GM18907 (cell line): ENCODE measurements around the gene CIT.

ENCODE experiments used
- ATAC-seq: cut with Tn5 transposase; IDR thresholded peaks from one replicate; pipeline ENCODE4 v1.9.1; 2021; ENCODE audit warnings: mild to moderate bottlenecking, moderate library complexity; ENCODE audit not compliant: unreplicated experiment

The CIT gene

GRCh38 chr12:119681728-119682638 lies 195.1 kb downstream of the CIT start:
- peak; percentile 65 for ATAC-seq

- no peak for ATAC-seq
Observed at GRCh38 chr12:119681111-119681510, 196.0 kb downstream of the CIT start.

DNA sequence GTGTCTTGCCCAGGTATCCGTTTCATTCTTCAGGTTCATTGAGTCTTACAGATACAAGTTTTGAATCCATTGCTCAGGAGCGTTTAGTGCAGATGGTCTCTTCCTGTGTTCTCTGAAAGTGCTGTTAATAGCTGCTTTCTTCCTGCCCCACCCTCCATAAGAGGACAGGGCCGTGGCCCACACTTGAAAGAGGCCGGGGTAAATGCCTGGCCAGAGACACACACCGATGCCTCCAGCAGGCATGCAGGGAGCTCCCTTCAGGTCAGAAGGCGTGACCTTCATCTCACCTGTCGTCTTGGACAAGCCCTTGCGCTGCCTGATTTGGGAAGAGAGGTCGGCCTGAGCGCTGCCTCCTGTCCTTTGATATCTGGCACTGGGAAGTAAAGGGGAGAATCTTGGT lies 197.6 kb downstream of the CIT start:
- no peak for ATAC-seq

DNA sequence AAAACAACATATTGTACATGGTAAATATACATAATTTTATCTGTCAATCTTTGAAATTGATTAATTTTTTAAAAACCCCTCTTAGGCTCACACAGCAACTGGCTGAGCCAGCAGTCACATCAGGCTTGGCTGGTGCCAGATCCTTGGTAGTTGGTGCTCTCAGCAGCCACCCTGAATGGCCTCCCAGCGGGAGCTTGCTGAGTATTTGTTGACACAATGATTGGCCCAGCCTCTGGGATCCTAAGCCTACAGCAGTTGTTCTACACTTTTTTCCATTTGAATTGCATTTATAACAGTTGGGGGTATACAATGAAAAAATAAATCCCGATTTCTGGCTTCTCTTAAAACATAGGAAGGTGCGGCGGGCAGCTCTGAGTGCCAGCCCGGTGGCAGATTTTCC lies 198.0 kb downstream of the CIT start:
- no peak for ATAC-seq

DNA sequence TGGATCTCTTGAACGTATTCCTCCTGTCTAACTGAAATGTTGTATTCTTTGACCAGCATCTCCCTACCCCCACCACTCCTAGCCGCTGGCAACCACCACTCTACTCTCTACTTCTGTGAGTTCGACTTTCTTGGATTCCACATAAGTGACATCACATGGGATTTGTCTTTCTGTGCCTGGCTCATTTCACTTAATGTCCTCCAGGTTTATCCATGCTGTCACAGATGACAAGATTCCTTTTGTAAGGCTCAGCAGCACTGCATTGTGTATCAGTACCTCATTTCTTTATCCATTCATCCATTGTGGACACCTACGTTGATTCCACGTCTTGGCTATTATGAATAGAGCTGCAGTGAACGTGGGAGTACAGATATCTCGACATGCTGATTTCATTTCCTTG lies 198.7 kb downstream of the CIT start:
- no peak for ATAC-seq

GRCh38 chr12:119676573-119676972 lies 200.5 kb downstream of the CIT start:
- no peak for ATAC-seq

DNA sequence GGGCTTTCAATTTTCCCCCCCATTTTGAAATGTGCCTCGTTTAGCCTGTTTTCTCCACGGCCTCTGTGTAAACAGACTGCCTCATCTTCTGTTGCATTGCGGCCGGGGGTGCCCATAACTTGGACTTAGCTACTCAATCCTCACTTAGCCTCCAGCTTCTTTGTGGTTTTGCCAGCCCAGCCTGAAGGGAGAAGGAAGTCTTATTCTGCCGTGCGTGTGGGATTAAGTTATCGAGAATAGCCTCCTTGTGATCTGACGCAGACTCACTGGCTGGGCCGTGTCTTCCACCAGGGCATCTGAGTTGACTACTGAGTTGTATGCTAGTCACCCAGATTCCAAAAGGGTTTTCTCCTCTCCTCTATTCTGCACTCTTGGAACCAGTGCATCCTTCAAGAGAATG lies 201.1 kb downstream of the CIT start:
- no peak for ATAC-seq

DNA sequence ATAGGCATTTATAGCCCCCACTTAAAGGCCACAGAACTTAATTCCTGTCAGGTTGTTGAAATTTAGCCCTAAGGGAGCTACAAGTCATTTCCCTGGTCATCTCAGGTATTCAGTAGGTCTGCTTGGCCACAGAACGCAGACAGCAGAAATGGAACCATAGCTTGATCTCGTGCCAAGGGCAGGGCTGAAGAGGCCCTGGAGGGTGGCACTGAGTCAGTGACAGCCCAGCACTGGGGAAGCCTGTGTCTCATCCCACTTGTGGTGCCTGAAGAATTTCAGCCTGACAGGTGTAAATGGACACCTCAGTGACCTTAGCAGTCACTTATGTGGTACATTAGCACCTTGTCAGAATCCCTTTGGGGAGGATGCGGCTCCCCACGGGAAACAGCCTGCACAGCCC lies 202.6 kb downstream of the CIT start:
- ATAC-seq: no peak

DNA sequence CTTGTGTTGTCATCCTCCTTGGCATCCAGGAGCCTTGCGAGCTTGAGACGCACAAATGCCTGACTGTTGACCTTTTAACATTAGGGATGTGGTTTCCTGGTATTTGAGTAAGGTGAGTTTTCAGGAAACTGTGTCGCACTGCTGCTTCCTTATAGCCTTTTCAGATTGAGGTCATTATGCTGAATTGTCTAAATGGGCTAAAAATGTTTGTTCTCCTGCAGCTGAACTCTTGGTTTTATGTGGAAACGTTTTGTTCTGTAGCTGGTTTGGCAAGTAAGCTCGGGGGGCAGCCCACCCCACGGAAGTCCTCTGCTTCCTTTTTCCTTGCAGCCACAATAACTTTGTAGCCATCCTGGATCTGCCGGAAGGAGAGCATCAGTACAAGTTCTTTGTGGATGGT lies 203.5 kb downstream of the CIT start:
- ATAC-seq: no peak

- ATAC-seq: no peak
Observed at GRCh38 chr12:119672194-119672593, 204.9 kb downstream of the CIT start.

DNA sequence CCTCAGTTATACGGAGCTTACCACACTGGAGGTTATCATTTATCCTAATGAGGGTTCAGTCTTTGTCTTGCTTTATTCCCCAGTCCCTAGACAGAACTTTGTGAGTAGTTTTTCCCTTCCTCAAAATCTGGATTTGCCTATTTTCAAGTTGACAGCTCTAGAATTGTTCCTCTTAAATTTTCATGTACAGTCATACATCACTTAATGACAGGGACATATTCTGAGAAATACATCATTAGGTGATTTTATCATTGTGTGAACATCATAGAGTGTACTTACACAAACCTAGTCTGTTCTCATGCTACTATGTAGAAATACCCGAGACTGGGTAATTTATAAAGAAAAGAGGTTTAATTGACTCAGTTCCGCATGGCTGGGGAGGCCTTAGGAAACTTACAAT lies 206.1 kb downstream of the CIT start:
- ATAC-seq: no peak

DNA sequence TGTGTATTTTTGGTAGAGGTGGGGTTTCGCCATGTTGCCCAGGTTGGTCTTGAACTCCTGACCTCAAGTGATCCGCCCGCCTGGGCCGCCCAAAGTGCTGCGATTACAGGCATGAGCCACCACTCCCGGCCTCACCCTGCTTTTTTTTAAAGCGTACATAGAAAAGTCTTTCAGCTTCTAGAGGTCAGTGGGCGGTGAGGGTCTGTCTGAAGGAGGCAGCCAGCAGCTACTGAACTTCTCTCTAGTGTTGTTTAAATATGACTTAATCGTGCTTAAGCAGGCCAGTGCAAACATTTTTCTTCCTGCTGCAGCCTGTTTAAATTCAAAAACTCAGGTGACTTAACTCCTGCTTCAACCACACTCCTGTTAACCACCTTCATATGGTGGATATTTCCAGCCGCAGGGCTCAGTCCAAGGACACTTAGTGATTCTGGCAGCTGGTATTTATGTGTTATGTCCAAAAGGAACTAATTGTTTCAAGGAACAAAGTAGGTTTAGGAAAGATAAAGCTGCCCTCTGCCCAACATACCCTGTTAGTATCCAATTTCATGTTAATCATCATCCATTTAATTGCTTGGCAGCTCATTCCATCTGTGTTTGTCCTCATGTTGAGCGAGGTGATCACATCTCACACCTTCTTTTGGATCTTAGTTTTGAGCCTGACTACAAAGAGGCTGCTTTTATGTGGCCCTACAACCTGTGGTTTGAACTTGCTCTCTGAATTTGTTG lies 207.2 kb downstream of the CIT start:
- no peak for ATAC-seq

DNA sequence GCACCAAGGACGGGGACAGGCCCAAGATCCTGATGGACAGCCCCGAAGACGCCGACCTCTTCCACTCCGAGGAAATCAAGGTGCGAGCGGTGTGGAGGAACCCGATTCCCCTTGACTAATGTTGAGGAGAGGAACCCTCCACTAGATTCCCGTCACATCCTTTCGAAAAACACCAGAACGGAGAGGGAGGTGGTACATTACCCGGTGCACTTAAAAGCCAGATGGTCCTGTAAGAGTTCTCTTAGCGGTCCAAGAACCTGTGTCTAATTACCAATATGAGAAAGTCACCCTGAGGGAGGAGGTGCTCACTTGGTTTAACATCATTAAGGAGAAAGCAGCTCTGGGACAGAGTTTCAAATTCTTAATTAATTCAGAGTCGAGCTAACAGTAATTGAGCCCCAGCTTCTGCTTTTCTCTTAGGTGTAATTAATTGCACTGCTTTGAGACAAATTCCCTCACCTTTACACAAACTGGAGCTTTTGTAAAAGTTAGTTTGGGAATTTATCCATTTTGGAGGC lies 208.7 kb downstream of the CIT start:
- ATAC-seq: no peak

- ATAC-seq: peak; percentile 97
Observed at GRCh38 chr12:119667577-119668323, 209.4 kb downstream of the CIT start, which contains the start of gene PRKAB1. PRKAB1 (plus strand) TSS chr12:119668133; CDS start chr12:119668245, 112 bp downstream.

- ATAC-seq: no peak
Observed at GRCh38 chr12:119666900-119667576, 210.1 kb downstream of the CIT start.

- no peak for ATAC-seq
Observed at GRCh38 chr12:119666226-119666795, 210.8 kb downstream of the CIT start.

DNA sequence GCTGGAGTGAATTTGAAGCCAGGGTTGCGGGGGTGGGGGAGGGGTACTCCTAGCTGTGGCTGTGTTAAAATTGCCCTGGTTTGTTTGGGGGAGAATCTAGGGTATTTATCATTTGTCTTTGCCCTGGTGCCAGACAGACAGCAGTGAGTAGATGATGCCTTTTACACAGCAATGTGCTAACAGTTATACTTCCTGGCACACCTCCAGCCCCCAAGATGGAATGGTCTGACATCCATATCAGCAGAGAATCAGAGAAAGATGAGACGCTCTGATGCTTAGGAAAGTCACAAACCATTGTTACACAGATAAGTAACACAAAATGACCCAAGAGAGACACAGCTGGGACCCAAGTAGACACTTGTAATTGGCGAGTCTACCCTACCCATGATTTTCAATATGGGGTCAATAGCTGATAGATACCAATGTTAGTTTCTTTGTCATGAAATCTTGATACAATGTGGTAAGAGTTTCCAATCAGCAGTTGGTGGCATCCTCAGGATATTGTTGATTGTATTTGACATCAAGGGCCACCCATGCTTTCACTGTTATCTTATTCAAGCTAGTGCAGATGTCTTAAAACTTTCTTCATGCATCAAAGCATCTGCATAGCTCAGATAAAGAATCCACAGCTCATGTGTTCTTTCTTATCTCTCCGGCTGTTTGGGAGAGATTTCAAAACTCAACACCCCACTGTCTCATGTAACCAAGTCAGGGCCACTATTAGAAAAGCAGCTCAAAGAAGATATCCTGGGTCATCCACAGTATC lies 211.8 kb downstream of the CIT start:
- ATAC-seq: no peak

- ATAC-seq: no peak
Observed at GRCh38 chr12:119664642-119665041, 212.5 kb downstream of the CIT start.

DNA sequence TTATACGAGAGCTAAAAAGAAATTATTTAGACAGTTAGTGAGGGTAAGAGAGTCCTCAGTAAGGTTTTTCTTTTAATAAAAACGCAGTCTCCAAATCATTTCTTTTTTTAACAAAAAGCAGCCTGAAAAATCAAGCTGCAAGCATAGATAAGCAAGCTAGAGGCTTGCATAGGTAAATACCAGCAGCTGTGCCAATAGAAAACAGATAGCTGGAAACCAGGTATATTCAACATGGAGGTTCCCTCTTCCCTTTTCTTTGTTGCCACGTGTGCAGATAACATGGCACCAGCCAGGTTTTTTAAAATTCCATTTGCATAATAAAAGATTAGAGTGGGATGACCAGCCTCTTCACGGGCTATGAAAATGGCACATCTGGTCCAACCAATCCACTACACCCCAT lies 215.2 kb downstream of the CIT start:
- no peak for ATAC-seq

DNA sequence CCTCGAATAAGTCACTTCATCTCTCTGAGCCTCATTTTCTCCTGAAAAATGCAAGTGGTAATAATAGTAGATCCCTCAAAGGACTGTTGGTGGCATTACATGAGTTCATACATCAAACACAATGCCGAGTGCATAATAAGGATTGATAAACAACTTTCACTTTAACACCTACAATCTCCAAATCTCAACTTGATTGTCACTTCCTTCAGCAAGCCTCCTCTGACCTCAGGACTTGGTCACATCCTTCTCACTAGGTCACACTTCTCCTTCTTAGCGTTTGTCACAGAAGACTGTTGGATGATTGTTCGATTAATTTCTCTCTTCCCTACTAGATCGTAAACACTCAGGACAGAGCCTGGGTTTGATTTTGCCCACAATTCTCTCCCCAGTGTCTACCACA lies 217.0 kb downstream of the CIT start:
- no peak for ATAC-seq
